ENCODE results near the gene GJB5.

GJB5 gene

GRCh38 chr1:34761776-34762307 lies 7.0 kb downstream of the GJB5 start:
- Histone ChIP-seq H4K20me1 (ENCODE audit: low read depth, low read length) (no peaks in the 10 kb centered on the region), H3K9ac (ENCODE audit: low read length) (no peak overlapping the region), H3K9me3 (ENCODE audit: insufficient read depth, low read length) (no peaks in the 10 kb centered on the region), H2AFZ (ENCODE audit: low read depth, low read length, severe bottlenecking) (no peak overlapping the region), H3K36me3 (ENCODE audit: low read length) (no peaks in the 10 kb centered on the region), H3K4me2 (ENCODE audit: low read depth, low read length, poor library complexity, severe bottlenecking) (no peak overlapping the region), H3K79me2 (ENCODE audit: insufficient read depth, low read length) (no peaks in the 10 kb centered on the region), H3K9me2 (replicated peaks; ENCODE audit: insufficient read depth, low read length) (no peaks in the 10 kb centered on the region), H3F3A (ENCODE audit: insufficient read depth) (no peaks in the 10 kb centered on the region), H3K27me3 (ENCODE audit: low read length) (no peaks in the 10 kb centered on the region), H3K4me3 (ENCODE audit: insufficient read depth, low read length, poor library complexity, severe bottlenecking) (no peak overlapping the region), H3K27ac (ENCODE audit: low read depth, low read length) (no peak overlapping the region)
- TF ChIP-seq CTCF (IDR thresholded peaks at IDR 0.05; ENCODE audit: insufficient read depth, low read length, poor library complexity, severe bottlenecking) (no peak), EZH2phosphoT487 (conservative IDR thresholded peaks at IDR 0.05; ENCODE audit: low read length) (no peak)

- Histone ChIP-seq H3K27ac (ENCODE audit: low read depth, low read length) (no peak overlapping the region), H3K4me3 (ENCODE audit: insufficient read depth, low read length, poor library complexity, severe bottlenecking) (no peak overlapping the region), H3K27me3 (ENCODE audit: low read length) (no peaks in the 10 kb centered on the region), H3K9me2 (replicated peaks; ENCODE audit: insufficient read depth, low read length) (no peaks in the 10 kb centered on the region), H2AFZ (ENCODE audit: low read depth, low read length, severe bottlenecking) (no peak overlapping the region), H3K9me3 (ENCODE audit: insufficient read depth, low read length) (no peaks in the 10 kb centered on the region), H3F3A (ENCODE audit: insufficient read depth) (no peaks in the 10 kb centered on the region), H3K4me2 (ENCODE audit: low read depth, low read length, poor library complexity, severe bottlenecking) (no peak overlapping the region), H3K9ac (ENCODE audit: low read length) (no peak overlapping the region), H3K36me3 (ENCODE audit: low read length) (no peaks in the 10 kb centered on the region), H4K20me1 (ENCODE audit: low read depth, low read length) (no peaks in the 10 kb centered on the region), H3K79me2 (ENCODE audit: insufficient read depth, low read length) (no peaks in the 10 kb centered on the region)
- TF ChIP-seq EZH2phosphoT487 (conservative IDR thresholded peaks at IDR 0.05; ENCODE audit: low read length) (no peak), CTCF (IDR thresholded peaks at IDR 0.05; ENCODE audit: insufficient read depth, low read length, poor library complexity, severe bottlenecking) (no peak)
Observed at GRCh38 chr1:34762474-34763141, 7.8 kb downstream of the GJB5 start.

GRCh38 chr1:34763142-34763781 lies 8.4 kb downstream of the GJB5 start:
- H3K4me3 ChIP-seq (ENCODE audit: insufficient read depth, low read length, poor library complexity, severe bottlenecking), result no peak overlapping the region
- H3K9me3 ChIP-seq (ENCODE audit: insufficient read depth, low read length), result no peaks in the 10 kb centered on the region
- H4K20me1 ChIP-seq (ENCODE audit: low read depth, low read length), result no peaks in the 10 kb centered on the region
- H3K4me2 ChIP-seq (ENCODE audit: low read depth, low read length, poor library complexity, severe bottlenecking), result no peak overlapping the region
- H3K79me2 ChIP-seq (ENCODE audit: insufficient read depth, low read length), result no peaks in the 10 kb centered on the region
- H3F3A ChIP-seq (ENCODE audit: insufficient read depth), result no peaks in the 10 kb centered on the region
- H3K9ac ChIP-seq (ENCODE audit: low read length), result no peak overlapping the region
- TF ChIP-seq EZH2phosphoT487 (conservative IDR thresholded peaks at IDR 0.05; ENCODE audit: low read length) (no peak), CTCF (IDR thresholded peaks at IDR 0.05; ENCODE audit: insufficient read depth, low read length, poor library complexity, severe bottlenecking) (no peak)
- H3K27ac ChIP-seq (ENCODE audit: low read depth, low read length), result no peak overlapping the region
- H2AFZ ChIP-seq (ENCODE audit: low read depth, low read length, severe bottlenecking), result no peak overlapping the region
- H3K36me3 ChIP-seq (ENCODE audit: low read length), result no peaks in the 10 kb centered on the region
- H3K27me3 ChIP-seq (ENCODE audit: low read length), result no peaks in the 10 kb centered on the region
- no peaks in the 10 kb centered on the region for H3K9me2 ChIP-seq (replicated peaks; ENCODE audit: insufficient read depth, low read length)
